Right kidney (tissue), 1 donor: Measurements from ENCODE around the gene KDM4C.
"Not testable (repeated sequence)": the region's sequence is repeated elsewhere in the genome, so short reads cannot be mapped to it uniquely, and the experiment has no call there.

Source experiments
- DNase-seq: peaks from one replicate; pipeline ENCODE4 v3.0.0-alpha.2; 2016

KDM4C gene

GRCh38 chr9:6763244-6763643 is 5.5 kb downstream of the KDM4C start:
- no peak for DNase-seq

- DNase-seq, result no peak
Observed at GRCh38 chr9:6764011-6764410, 6.2 kb downstream of the KDM4C start.

GRCh38 chr9:6764523-6764922 is 6.8 kb downstream of the KDM4C start:
- no peak for DNase-seq

GRCh38 chr9:6764950-6765349 is 7.2 kb downstream of the KDM4C start:
- no peak for DNase-seq

GRCh38 chr9:6765396-6765795 is 7.6 kb downstream of the KDM4C start:
- DNase-seq, result no peak

GRCh38 chr9:6766606-6767005 is 8.8 kb downstream of the KDM4C start:
- no peak for DNase-seq

- DNase-seq, result not testable (repeated sequence)
Observed at GRCh38 chr9:6768587-6768986, 10.8 kb downstream of the KDM4C start.

GRCh38 chr9:6771722-6772121 is 13.9 kb downstream of the KDM4C start:
- no peak for DNase-seq

GRCh38 chr9:6777213-6777902 is 19.6 kb downstream of the KDM4C start:
- DNase-seq, result no peak

- DNase-seq, result no peak
Observed at GRCh38 chr9:6779417-6780241, 21.9 kb downstream of the KDM4C start.

GRCh38 chr9:6780690-6781089 is 22.9 kb downstream of the KDM4C start:
- DNase-seq, result no peak

GRCh38 chr9:6781476-6781875 is 23.7 kb downstream of the KDM4C start:
- no peak for DNase-seq

GRCh38 chr9:6782345-6782744 is 24.6 kb downstream of the KDM4C start:
- no peak for DNase-seq

- DNase-seq, result no peak
Observed at GRCh38 chr9:6782981-6783380, 25.2 kb downstream of the KDM4C start.

- no peak for DNase-seq
Observed at GRCh38 chr9:6783753-6784152, 26.0 kb downstream of the KDM4C start.

- no peak for DNase-seq
Observed at GRCh38 chr9:6785682-6786081, 27.9 kb downstream of the KDM4C start.

GRCh38 chr9:6787793-6788161 is 30.0 kb downstream of the KDM4C start:
- no peak for DNase-seq

- no peak for DNase-seq
Observed at GRCh38 chr9:6788162-6789016, 30.6 kb downstream of the KDM4C start.

- not testable (repeated sequence) for DNase-seq
Observed at GRCh38 chr9:6789017-6789338, 31.2 kb downstream of the KDM4C start.

- DNase-seq, result no peak
Observed at GRCh38 chr9:6790866-6791265, 33.1 kb downstream of the KDM4C start.

- no peak for DNase-seq
Observed at GRCh38 chr9:6793203-6793602, 35.4 kb downstream of the KDM4C start.

GRCh38 chr9:6794936-6795335 is 37.2 kb downstream of the KDM4C start:
- no peak for DNase-seq

GRCh38 chr9:6802926-6803325 is 45.2 kb downstream of the KDM4C start:
- no peak for DNase-seq
